H1 (cell line): ENCODE data around the gene FAM24B. TPM values are rescaled to one million over a fixed set of nuclear protein-coding genes. Genes with fewer than 3 reads are reported as not detected.

Experiments used
- CTCF ChIA-PET: fragments of 300-600 bp; sonication (Branson Sonifier 250); formaldehyde crosslinking; loops from one replicate; lab custom pipeline; 2021; ENCODE audit not compliant: partially characterized antibody; lab: Charles Lee
- POLR2A ChIA-PET: fragments of 300-600 bp; sonication (Branson Sonifier 250); formaldehyde crosslinking; loops from one replicate; lab custom pipeline; 2021; ENCODE audit warnings: inconsistent platforms; ENCODE audit not compliant: partially characterized antibody; lab: Charles Lee
- DNase-seq, 2 experiments: peaks; one replicate each; pipeline versions ENCODE4 v3.0.0 to v3.0.0-alpha.2; 2010 to 2022; ENCODE audit warnings: low spot score in 2 of 2, low read depth in 1 of 2, mixed read lengths in 1 of 2
- FAIRE-seq: peaks from 2 replicates; lab custom pipeline; 2011; peaks lifted over from hg19 to GRCh38; lab: Jason Lieb, UNC
- H2AFZ ChIP-seq: 2 replicates; pipeline ENCODE4 v1.8.1; 2012; ENCODE audit warnings: low read length, inconsistent platforms
- H2AK5ac ChIP-seq: 2 replicates; pipeline ENCODE4 v1.6.1; 2013; ENCODE audit warnings: low read depth, low read length
- H2BK120ac ChIP-seq: replicated peaks from 2 replicates; pipeline ENCODE3; 2013; ENCODE audit warnings: low read depth, low read length, inconsistent platforms
- H2BK12ac ChIP-seq: 2 replicates; pipeline ENCODE4 v1.6.1; 2013; ENCODE audit warnings: low read depth, low read length
- H2BK15ac ChIP-seq: 2 replicates; pipeline ENCODE4 v1.6.1; 2013; ENCODE audit warnings: low read length
- H2BK20ac ChIP-seq: 2 replicates; pipeline ENCODE4 v1.6.1; 2013; ENCODE audit warnings: low read length
- H2BK5ac ChIP-seq: 2 replicates; pipeline ENCODE4 v1.6.1; 2013; ENCODE audit warnings: low read depth, low read length
- H3K14ac ChIP-seq: 2 replicates; pipeline ENCODE4 v1.6.1; 2013; ENCODE audit warnings: inconsistent platforms; ENCODE audit not compliant: insufficient read length
- H3K18ac ChIP-seq: 2 replicates; pipeline ENCODE4 v1.6.1; 2013; ENCODE audit warnings: low read length; ENCODE audit errors: extremely low read depth
- H3K23ac ChIP-seq: 2 replicates; pipeline ENCODE4 v1.6.1; 2013; ENCODE audit warnings: inconsistent platforms; ENCODE audit not compliant: insufficient read length
- H3K23me2 ChIP-seq: 2 replicates; pipeline ENCODE4 v1.6.1; 2013; ENCODE audit warnings: low read depth, low read length
- H3K27ac ChIP-seq: 2 replicates; pipeline ENCODE4 v1.6.1; 2011; ENCODE audit warnings: low read depth, low read length, inconsistent platforms
- H3K27me3 ChIP-seq, 4 experiments: replicated peaks in 1 of 4; 1 replicate in 1 of 4; 2 replicates in 3 of 4; pipeline versions ENCODE4 v1.6.1 to v1.8.1; 2011 to 2013; ENCODE audit warnings: low read length in 3 of 4, mild to moderate bottlenecking in 3 of 4, inconsistent platforms in 2 of 4, mixed read lengths in 2 of 4, moderate library complexity in 1 of 4; ENCODE audit not compliant: control insufficient read depth in 3 of 4, insufficient read depth in 3 of 4; ENCODE audit errors: extremely low read depth in 1 of 4
- H3K36me3 ChIP-seq, 4 experiments: 2 replicates each; pipeline versions ENCODE4 v1.6.1 to v1.8.1; 2011 to 2013; ENCODE audit warnings: mild to moderate bottlenecking in 4 of 4, low read length in 3 of 4, moderate library complexity in 2 of 4, control low read depth in 1 of 4, inconsistent platforms in 1 of 4; ENCODE audit not compliant: insufficient read depth in 4 of 4, control insufficient read depth in 2 of 4
- H3K4ac ChIP-seq: replicated peaks from 2 replicates; pipeline ENCODE3; 2013; ENCODE audit warnings: low read length, low read depth, mixed read lengths, inconsistent platforms; ENCODE audit not compliant: insufficient read length
- H3K4me1 ChIP-seq, 4 experiments: replicated peaks in 1 of 4; 1 replicate in 1 of 4; 2 replicates in 3 of 4; pipeline versions ENCODE4 v1.6.1 to v1.8.1; 2011 to 2013; ENCODE audit warnings: low read length in 3 of 4, inconsistent platforms in 2 of 4, mixed read lengths in 1 of 4; ENCODE audit not compliant: insufficient read depth in 4 of 4, control insufficient read depth in 3 of 4
- H3K4me2 ChIP-seq, 2 experiments: 2 replicates each; pipeline versions ENCODE4 v1.6.1 to v1.8.1; 2011 to 2013; ENCODE audit warnings: low read depth in 2 of 2, low read length in 2 of 2, control low read depth in 1 of 2, inconsistent platforms in 1 of 2, mild to moderate bottlenecking in 1 of 2; ENCODE audit not compliant: insufficient read depth in 1 of 2
- H3K4me3 ChIP-seq, 4 experiments: fragments of 200-600, 300-600 bp in 1 of 4; sonication (generic), shearing (Covaris generic), sonication (Bioruptor Twin) in 1 of 4; 2 replicates each; pipeline versions ENCODE4 v1.5.1 to v1.8.1; 2011 to 2016; ENCODE audit warnings: low read length in 4 of 4, low read depth in 3 of 4, control low read depth in 2 of 4, inconsistent platforms in 2 of 4, mild to moderate bottlenecking in 2 of 4, mixed read lengths in 1 of 4, moderate library complexity in 1 of 4; ENCODE audit not compliant: insufficient read depth in 2 of 4; ENCODE audit errors: extremely low read depth in 1 of 4
- H3K56ac ChIP-seq: replicated peaks from 2 replicates; pipeline ENCODE3; 2013; ENCODE audit warnings: low read depth, mild to moderate bottlenecking, mixed read lengths, low read length, inconsistent platforms; ENCODE audit not compliant: insufficient read length
- H3K79me1 ChIP-seq: 2 replicates; pipeline ENCODE4 v1.6.1; 2013; ENCODE audit warnings: low read depth, low read length, control low read depth
- H3K79me2 ChIP-seq, 2 experiments: 2 replicates each; pipeline versions ENCODE4 v1.6.1 to v1.8.1; 2012 to 2013; ENCODE audit warnings: low read length in 2 of 2, mild to moderate bottlenecking in 2 of 2, inconsistent platforms in 1 of 2; ENCODE audit not compliant: insufficient read depth in 2 of 2, control insufficient read depth in 1 of 2
- H3K9ac ChIP-seq, 4 experiments: replicated peaks in 1 of 4; 1 replicate in 1 of 4; 2 replicates in 3 of 4; pipeline versions ENCODE4 v1.6.1 to v1.8.1; 2011 to 2013; ENCODE audit warnings: low read depth in 3 of 4, low read length in 3 of 4, control low read depth in 2 of 4, mild to moderate bottlenecking in 2 of 4, moderate library complexity in 2 of 4, inconsistent platforms in 1 of 4; ENCODE audit errors: extremely low read depth in 1 of 4
- H3K9me3 ChIP-seq, 2 experiments: 2 replicates each; pipeline versions ENCODE4 v1.6.1 to v1.8.1; 2012 to 2013; ENCODE audit warnings: mild to moderate bottlenecking in 2 of 2, moderate library complexity in 2 of 2, control low read depth in 1 of 2, inconsistent platforms in 1 of 2, low read depth in 1 of 2, low read length in 1 of 2, mixed read lengths in 1 of 2; ENCODE audit not compliant: insufficient read depth in 2 of 2
- H4K20me1 ChIP-seq, 2 experiments: replicated peaks in 1 of 2; 2 replicates each; pipeline versions ENCODE3 to v1.8.1; 2011 to 2013; ENCODE audit warnings: inconsistent platforms in 2 of 2, low read length in 2 of 2, mild to moderate bottlenecking in 1 of 2; ENCODE audit not compliant: insufficient read depth in 2 of 2, control insufficient read depth in 1 of 2
- H4K5ac ChIP-seq: 2 replicates; pipeline ENCODE4 v1.6.1; 2013; ENCODE audit warnings: low read length, low read depth, mixed read lengths, inconsistent platforms; ENCODE audit not compliant: insufficient read length
- H4K8ac ChIP-seq: 2 replicates; pipeline ENCODE4 v1.8.0; 2013; ENCODE audit warnings: mild to moderate bottlenecking, moderate library complexity, low read length, inconsistent platforms; ENCODE audit not compliant: insufficient read depth; ENCODE audit errors: extremely low read depth
- H4K91ac ChIP-seq: replicated peaks from 2 replicates; pipeline ENCODE3; 2013; ENCODE audit warnings: low read length, mixed read lengths, inconsistent platforms; ENCODE audit not compliant: insufficient read length
- BCL11A ChIP-seq, 2 experiments: IDR thresholded peaks; one replicate each; pipeline ENCODE4 v1.6.1; 2011; ENCODE audit warnings: low read depth in 2 of 2, low read length in 2 of 2, mild to moderate bottlenecking in 2 of 2
- BRCA1 ChIP-seq: IDR thresholded peaks from 2 replicates; pipeline ENCODE4 v1.6.1; 2012; ENCODE audit warnings: low read depth, low read length, improper control_type of control experiment
- CBX5 ChIP-seq: fragments of 300-800, 300-1000 bp; sonication (generic); IDR thresholded peaks from 2 replicates; pipeline ENCODE4 v1.7.1; 2016; ENCODE audit warnings: antibody characterized with exemption, low read length, low read depth
- CHD1 ChIP-seq: IDR thresholded peaks from 2 replicates; pipeline ENCODE4 v1.6.1; 2012; ENCODE audit warnings: low read depth, low read length, improper control_type of control experiment
- E2F6 ChIP-seq: IDR thresholded peaks from 2 replicates; pipeline ENCODE4 v1.6.1; 2012; ENCODE audit warnings: inconsistent platforms
- HDAC6 ChIP-seq: IDR thresholded peaks from one replicate; pipeline ENCODE4 v1.7.1; 2012; ENCODE audit warnings: low read depth, mild to moderate bottlenecking, inconsistent platforms, low read length, moderate library complexity
- KDM5A ChIP-seq: fragments of 200-600 bp; IDR thresholded peaks from 2 replicates; pipeline ENCODE4 v1.7.1; 2012; ENCODE audit warnings: mild to moderate bottlenecking, low read length, inconsistent platforms, mixed read lengths
- POLR2A ChIP-seq, 2 experiments: IDR thresholded peaks; 1 replicate in 1 of 2; 2 replicates in 1 of 2; pipeline ENCODE4 v1.6.1; 2011; ENCODE audit warnings: low read depth in 2 of 2, low read length in 2 of 2, mild to moderate bottlenecking in 2 of 2; ENCODE audit errors: control extremely low read depth in 1 of 2
- RAD21 ChIP-seq, 2 experiments: IDR thresholded peaks in 1 of 2; conservative IDR thresholded peaks in 1 of 2; 2 replicates each; pipeline ENCODE4 v1.6.1; 2011; ENCODE audit warnings: low read depth in 2 of 2, low read length in 2 of 2, improper control_type of control experiment in 1 of 2, inconsistent platforms in 1 of 2, mild to moderate bottlenecking in 1 of 2, moderate library complexity in 1 of 2
- SRF ChIP-seq: IDR thresholded peaks from 2 replicates; pipeline ENCODE4 v1.6.1; 2011; ENCODE audit warnings: mild to moderate bottlenecking, low read depth, low read length, moderate library complexity
- TAF1 ChIP-seq: IDR thresholded peaks from 2 replicates; pipeline ENCODE4 v1.6.1; 2011; ENCODE audit warnings: mild to moderate bottlenecking, low read depth, low read length
- TBP ChIP-seq: IDR thresholded peaks from 2 replicates; pipeline ENCODE4 v1.6.1; 2011; ENCODE audit warnings: low read depth, low read length, improper control_type of control experiment
- YY1 ChIP-seq: IDR thresholded peaks from 2 replicates; pipeline ENCODE4 v1.6.1; 2011; ENCODE audit warnings: low read depth, mild to moderate bottlenecking, low read length
- WGBS, 2 experiments: shearing (Covaris generic) in 1 of 2; methylation state at CpG; one replicate each; pipeline versions ENCODE4 v1.1.6 to v1.1.7; 2013 to 2015; ENCODE audit warnings: low lambda C conversion rate in 2 of 2, mixed read lengths in 2 of 2, inconsistent platforms in 1 of 2, low coverage in 1 of 2, missing lambda C conversion rate in 1 of 2; ENCODE audit not compliant: insufficient replicate concordance in 2 of 2, insufficient coverage in 1 of 2, insufficient read length in 1 of 2; ENCODE audit errors: extremely low coverage in 1 of 2, missing lambda C conversion rate in 1 of 2; 5-methylcytosine and 5-hydroxymethylcytosine counted together
- polyA plus RNA-seq, 7 experiments: library from polyadenylated mRNA; depleted of rRNA in 3 of 7; stranded (reverse) in 5 of 7; unstranded in 2 of 7; fragments of >200 nt in 5 of 7; fragments of 200-250 nt in 2 of 7; gene quantifications; 1 replicate in 5 of 7; 2 replicates in 1 of 7; 4 replicates in 1 of 7; pipeline versions ENCODE4 v1.2.1 to v1.2.3, GENCODE V29; 2011 to 2013; ENCODE audit warnings: missing spikeins in 2 of 7, mixed read lengths in 2 of 7
- total RNA-seq: library from RNA; stranded (reverse); fragmentation: NEBNext Ultra II Directional; extraction: Animal tissue kit (Norgen Biotek cat#: 25700); gene quantifications from 2 replicates; pipeline ENCODE4 v1.2.1, GENCODE V29; 2021
- TF ChIP-seq, protein P1 (sequence below): IDR thresholded peaks from 2 replicates; pipeline ENCODE4 v1.6.1; 2012; ENCODE audit warnings: inconsistent platforms

Gene FAM24B
- total and polyA plus RNA-seq, 2 of the 8 experiments (the other 6 are each of a cell fraction or from before 2014, with no cell fraction given): 0.50 to 0.56 TPM

- Histone ChIP-seq H3K23ac (no peak overlapping the region), H2BK120ac (no peak overlapping the region), H2AFZ (no peak overlapping the region), H3K36me3 (no peaks in the 10 kb centered on the region), H3K79me2 (no peaks in the 10 kb centered on the region), H2BK20ac (no peak overlapping the region), H3K79me1 (no peaks in the 10 kb centered on the region), H4K8ac (no peak overlapping the region)
- CTCF ChIA-PET: interaction anchor here (1.1 kb wide), 1 partner anchor 10 kb away, joined by 5 read pairs; no protein-coding TSS in a partner anchor
- no peak for DNase-seq
- WGBS, 2 experiments: 86% methylated on average over 1 of the region's 1 CpG; no CpG with 5 or more reads in 1 of the 2 experiments
- TF ChIP-seq BCL11A (IDR thresholded peaks at IDR 0.05; ENCODE audit: low read depth in 2 of 2, low read length in 2 of 2) (no peak), RAD21 (IDR thresholded peaks at IDR 0.05 in 1 of 2, conservative IDR thresholded peaks at IDR 0.05 in 1 of 2; ENCODE audit: low read depth in 2 of 2, low read length in 2 of 2) (no peak), POLR2A (IDR thresholded peaks at IDR 0.05; ENCODE audit: control extremely low read depth in 1 of 2, low read depth in 2 of 2, low read length in 2 of 2) (no peak), KDM5A (no peak), TBP (no peak), TAF1 (no peak), HDAC6 (no peak), BRCA1 (no peak), E2F6 (no peak), SRF (no peak), YY1 (no peak), CHD1 (no peak), CBX5 (no peak)
- TF ChIP-seq, protein P1, sequence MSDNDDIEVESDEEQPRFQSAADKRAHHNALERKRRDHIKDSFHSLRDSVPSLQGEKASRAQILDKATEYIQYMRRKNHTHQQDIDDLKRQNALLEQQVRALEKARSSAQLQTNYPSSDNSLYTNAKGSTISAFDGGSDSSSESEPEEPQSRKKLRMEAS: no peak
- TF ChIP-seq, all 59 proteins: peak for 0
- no peak for FAIRE-seq
- Histone ChIP-seq H3K4me3 (no peak overlapping the region), H4K20me1 (no peaks in the 10 kb centered on the region), H3K14ac (no peak overlapping the region), H2BK5ac (no peak overlapping the region), H2AK5ac (no peak overlapping the region), H3K27me3 (no peaks in the 10 kb centered on the region), H2BK15ac (no peak overlapping the region), H3K56ac (no peak overlapping the region), H3K27ac (no peak overlapping the region), H4K5ac (no peak overlapping the region), H3K9me3 (no peaks in the 10 kb centered on the region), H3K4ac (no peak overlapping the region), H4K91ac (no peak overlapping the region), H2BK12ac (no peak overlapping the region), H3K18ac (no peak overlapping the region), H3K9ac (no peak overlapping the region), H3K23me2 (no peaks in the 10 kb centered on the region), H3K4me2 (no peak overlapping the region), H3K4me1 (peaks cover 0 to 5% (median 2%) of the 10 kb centered on the region in 4 experiments; a peak in 2 of 7 replicates)
- POLR2A ChIA-PET: interaction anchor here (0.9 to 1.1 kb wide), 3 partner anchors 11 to 15 kb away, joined by 3 read pairs; partner anchors contain the start of gene CUZD1
Measured at GRCh38 chr10:122859527-122859926, 19.9 kb downstream of the FAM24B start.
